ENCODE measurements around the gene DTNBP1. TPM values are rescaled to one million over a fixed set of nuclear protein-coding genes. Genes with fewer than 3 reads are reported as not detected.

DTNBP1 gene
- total RNA-seq, 1 experiment from 2014 or later, result 12.8 TPM

GRCh38 chr6:15527838-15528617 lies 134.8 kb downstream of the DTNBP1 start:
- Mint-ChIP-seq H3K27me3 (ENCODE audit: unreplicated experiment) (no peaks in the 10 kb centered on the region), H3K36me3 (ENCODE audit: insufficient read depth, unreplicated experiment) (peaks cover 4% of the 10 kb centered on the region), H3K9me3 (ENCODE audit: low read depth, unreplicated experiment) (peaks cover 3% of the 10 kb centered on the region), H3K27ac (ENCODE audit: unreplicated experiment) (no peak overlapping the region), H3K4me1 (ENCODE audit: low read depth, unreplicated experiment) (peaks cover 14% of the 10 kb centered on the region), H3K4me3 (ENCODE audit: low read depth, unreplicated experiment) (no peak overlapping the region)
- CTCF ChIA-PET, result no interaction called here
- no TSS peak for BruUV-seq (replicated peaks)
- TF ChIP-seq CTCF (IDR thresholded peaks at IDR 0.05; ENCODE audit: unreplicated experiment), result no peak
- no peak for DNase-seq
- intact Hi-C loops (cut with micrococcal nuclease; ENCODE audit: unreplicated experiment), result loop anchor here (10.0 kb wide), 1 partner anchor 97 kb away; no protein-coding TSS in a partner anchor

- intact Hi-C loops (cut with micrococcal nuclease; ENCODE audit: unreplicated experiment), result loop anchor here (10.0 kb wide), 1 partner anchor 99 kb away; no protein-coding TSS in a partner anchor
- Mint-ChIP-seq H3K27me3 (ENCODE audit: unreplicated experiment) (no peaks in the 10 kb centered on the region), H3K4me3 (ENCODE audit: low read depth, unreplicated experiment) (no peak overlapping the region), H3K4me1 (ENCODE audit: low read depth, unreplicated experiment) (peaks cover 14% of the 10 kb centered on the region), H3K36me3 (ENCODE audit: insufficient read depth, unreplicated experiment) (peaks cover 9% of the 10 kb centered on the region), H3K27ac (ENCODE audit: unreplicated experiment) (peak overlapping the region; percentile 11), H3K9me3 (ENCODE audit: low read depth, unreplicated experiment) (peaks cover 3% of the 10 kb centered on the region)
- CTCF ChIA-PET, result no interaction called here
- no peak for DNase-seq
- no peak for TF ChIP-seq CTCF (IDR thresholded peaks at IDR 0.05; ENCODE audit: unreplicated experiment)
- no TSS peak for BruUV-seq (replicated peaks)
Measured at GRCh38 chr6:15526212-15526701, 136.6 kb downstream of the DTNBP1 start.

- Mint-ChIP-seq H3K9me3 (ENCODE audit: low read depth, unreplicated experiment) (peaks cover 3% of the 10 kb centered on the region), H3K36me3 (ENCODE audit: insufficient read depth, unreplicated experiment) (peaks cover 18% of the 10 kb centered on the region), H3K27me3 (ENCODE audit: unreplicated experiment) (no peaks in the 10 kb centered on the region), H3K4me1 (ENCODE audit: low read depth, unreplicated experiment) (peaks cover 14% of the 10 kb centered on the region), H3K27ac (ENCODE audit: unreplicated experiment) (no peak overlapping the region), H3K4me3 (ENCODE audit: low read depth, unreplicated experiment) (no peak overlapping the region)
- intact Hi-C loops (cut with micrococcal nuclease; ENCODE audit: unreplicated experiment), result loop anchor here (10.0 kb wide), 1 partner anchor 100 kb away; no protein-coding TSS in a partner anchor
- TF ChIP-seq CTCF (IDR thresholded peaks at IDR 0.05; ENCODE audit: unreplicated experiment), result no peak
- CTCF ChIA-PET, result no interaction called here
- BruUV-seq (replicated peaks), result no TSS peak
- no peak for DNase-seq
Measured at GRCh38 chr6:15524861-15525401, 137.9 kb downstream of the DTNBP1 start.

GRCh38 chr6:15523679-15524630 lies 138.9 kb downstream of the DTNBP1 start:
- H3K27me3 Mint-ChIP-seq (ENCODE audit: unreplicated experiment), result no peaks in the 10 kb centered on the region
- intact Hi-C loops (cut with micrococcal nuclease; ENCODE audit: unreplicated experiment), result loop anchor here (10.0 kb wide), 1 partner anchor 101 kb away; no protein-coding TSS in a partner anchor
- DNase-seq, result no peak
- no peak for TF ChIP-seq CTCF (IDR thresholded peaks at IDR 0.05; ENCODE audit: unreplicated experiment)
- peaks cover 3% of the 10 kb centered on the region for H3K9me3 Mint-ChIP-seq (ENCODE audit: low read depth, unreplicated experiment)
- peaks cover 26% of the 10 kb centered on the region for H3K36me3 Mint-ChIP-seq (ENCODE audit: insufficient read depth, unreplicated experiment)
- no peak overlapping the region for H3K27ac Mint-ChIP-seq (ENCODE audit: unreplicated experiment)
- no peak overlapping the region for H3K4me3 Mint-ChIP-seq (ENCODE audit: low read depth, unreplicated experiment)
- BruUV-seq (replicated peaks), result no TSS peak
- peaks cover 14% of the 10 kb centered on the region for H3K4me1 Mint-ChIP-seq (ENCODE audit: low read depth, unreplicated experiment)
- CTCF ChIA-PET, result no interaction called here
